Adipocyte (in vitro differentiated cells): ENCODE results near the gene SORCS3.

ENCODE experiments used
- DNase-seq: peaks from one replicate; pipeline ENCODE4 v3.0.0-alpha.2; 2015; ENCODE audit warnings: low read depth
- H3K27me3 ChIP-seq: replicated peaks from 2 replicates; pipeline ENCODE4 v1.7.0; 2013; ENCODE audit warnings: mild to moderate bottlenecking, low read length, moderate library complexity; ENCODE audit not compliant: control insufficient read depth, insufficient read depth
- H3K36me3 ChIP-seq: 2 replicates; pipeline ENCODE4 v1.7.0; 2013; ENCODE audit warnings: low read length, mild to moderate bottlenecking, moderate library complexity; ENCODE audit not compliant: control insufficient read depth, insufficient read depth, severe bottlenecking
- H3K4me1 ChIP-seq: 2 replicates; pipeline ENCODE4 v1.7.0; 2013; ENCODE audit warnings: mild to moderate bottlenecking, low read length, moderate library complexity; ENCODE audit not compliant: control insufficient read depth, insufficient read depth
- H3K4me3 ChIP-seq: 2 replicates; pipeline ENCODE4 v1.7.0; 2013; ENCODE audit warnings: mild to moderate bottlenecking, low read length, moderate library complexity
- H3K9ac ChIP-seq: 2 replicates; pipeline ENCODE4 v1.7.0; 2013; ENCODE audit warnings: mild to moderate bottlenecking, low read length, moderate library complexity
- H3K9me3 ChIP-seq: 2 replicates; pipeline ENCODE4 v1.7.0; 2013; ENCODE audit warnings: mild to moderate bottlenecking, low read length, moderate library complexity; ENCODE audit not compliant: control insufficient read depth

SORCS3 gene

GRCh38 chr10:104924101-104924795, 283.2 kb downstream of the SORCS3 start:
- DNase-seq, result no peak
- Histone ChIP-seq H3K27me3 (peaks cover 27% of the 10 kb centered on the region), H3K9me3 (no peaks in the 10 kb centered on the region), H3K4me3 (no peak overlapping the region), H3K36me3 (no peaks in the 10 kb centered on the region), H3K4me1 (no peaks in the 10 kb centered on the region), H3K9ac (no peak overlapping the region)

- Histone ChIP-seq H3K4me1 (no peaks in the 10 kb centered on the region), H3K9ac (no peak overlapping the region), H3K4me3 (no peak overlapping the region), H3K27me3 (peaks cover 27% of the 10 kb centered on the region), H3K36me3 (no peaks in the 10 kb centered on the region), H3K9me3 (no peaks in the 10 kb centered on the region)
- peak; percentile 35 for DNase-seq
Measured at GRCh38 chr10:104925232-104925851, 284.3 kb downstream of the SORCS3 start.

DNA sequence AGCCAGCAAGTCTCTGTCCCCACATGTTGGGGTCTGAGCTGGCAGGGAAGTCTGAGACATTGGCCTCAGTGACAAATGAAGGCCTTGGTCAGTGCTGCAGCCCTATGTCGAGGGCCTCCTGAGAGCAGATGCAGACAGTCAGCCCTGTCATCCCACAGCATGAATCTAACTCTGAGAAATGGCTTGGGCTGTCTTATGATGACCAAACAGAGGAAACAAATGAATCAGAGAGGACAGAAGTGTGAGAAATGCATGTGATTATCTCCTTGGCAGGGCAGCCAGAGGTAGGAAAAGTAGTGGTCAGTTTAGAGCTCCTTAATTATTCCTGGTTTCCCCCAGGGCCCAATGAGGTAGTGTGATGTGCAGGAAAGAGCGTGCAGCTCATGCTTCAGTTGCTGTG, 287.6 kb downstream of the SORCS3 start:
- no peaks in the 10 kb centered on the region for H3K4me1 ChIP-seq
- H3K27me3 ChIP-seq, result peaks cover 6% of the 10 kb centered on the region
- DNase-seq, result no peak
- no peak overlapping the region for H3K4me3 ChIP-seq
- H3K9ac ChIP-seq, result no peak overlapping the region
- H3K9me3 ChIP-seq, result no peaks in the 10 kb centered on the region
- no peaks in the 10 kb centered on the region for H3K36me3 ChIP-seq

DNA sequence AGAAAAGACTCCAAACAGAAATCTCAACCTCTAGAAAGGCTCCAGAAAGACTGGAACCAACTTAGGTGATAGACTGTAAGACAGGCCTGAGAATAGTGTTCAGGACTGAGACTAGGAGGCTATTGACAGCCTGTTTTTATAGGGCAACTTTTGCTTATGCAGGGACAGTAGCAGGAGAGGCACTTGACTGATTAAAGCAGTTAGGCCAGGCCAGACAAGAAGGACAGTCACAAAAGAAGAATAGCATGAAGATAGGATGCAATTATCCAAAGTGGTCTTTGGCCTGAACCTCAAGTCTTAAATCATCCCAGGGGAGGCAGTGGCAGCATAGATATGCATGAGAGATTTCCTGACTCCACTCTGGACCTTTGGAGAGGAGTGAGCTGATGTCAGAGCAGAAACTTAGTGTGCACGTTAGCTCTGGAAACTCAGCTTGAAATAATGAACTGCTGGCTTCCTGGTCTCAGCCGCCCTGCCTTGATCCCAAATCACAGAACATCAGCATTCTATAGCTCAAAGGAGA, 290.6 kb downstream of the SORCS3 start:
- no peaks in the 10 kb centered on the region for H3K36me3 ChIP-seq
- H3K9ac ChIP-seq, result no peak overlapping the region
- DNase-seq, result no peak
- no peaks in the 10 kb centered on the region for H3K27me3 ChIP-seq
- H3K4me3 ChIP-seq, result no peak overlapping the region
- no peaks in the 10 kb centered on the region for H3K4me1 ChIP-seq
- no peaks in the 10 kb centered on the region for H3K9me3 ChIP-seq

DNA sequence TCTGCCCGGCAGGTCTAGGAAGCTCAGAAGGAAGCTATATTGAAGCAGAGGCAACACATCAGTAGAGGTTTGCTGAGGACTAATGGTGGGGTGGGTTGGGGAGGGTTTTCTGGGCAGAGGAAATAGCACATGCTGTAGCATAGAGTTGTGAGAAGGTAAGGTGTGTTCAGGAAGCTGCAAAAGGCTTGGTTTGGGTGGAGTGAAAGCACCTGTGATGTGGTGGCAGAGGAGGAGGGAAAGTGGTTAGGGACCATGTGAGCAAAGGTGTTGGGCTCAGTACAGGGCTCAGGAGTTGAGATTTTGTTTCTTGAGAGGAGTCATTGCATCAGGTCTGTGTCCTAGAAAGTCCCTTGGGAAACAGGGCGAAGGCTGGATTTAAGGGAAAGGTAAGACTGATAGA, 294.6 kb downstream of the SORCS3 start:
- Histone ChIP-seq H3K9me3 (no peaks in the 10 kb centered on the region), H3K36me3 (no peaks in the 10 kb centered on the region), H3K9ac (no peak overlapping the region), H3K4me1 (peaks cover 13% of the 10 kb centered on the region), H3K4me3 (no peak overlapping the region), H3K27me3 (no peaks in the 10 kb centered on the region)
- no peak for DNase-seq

DNA sequence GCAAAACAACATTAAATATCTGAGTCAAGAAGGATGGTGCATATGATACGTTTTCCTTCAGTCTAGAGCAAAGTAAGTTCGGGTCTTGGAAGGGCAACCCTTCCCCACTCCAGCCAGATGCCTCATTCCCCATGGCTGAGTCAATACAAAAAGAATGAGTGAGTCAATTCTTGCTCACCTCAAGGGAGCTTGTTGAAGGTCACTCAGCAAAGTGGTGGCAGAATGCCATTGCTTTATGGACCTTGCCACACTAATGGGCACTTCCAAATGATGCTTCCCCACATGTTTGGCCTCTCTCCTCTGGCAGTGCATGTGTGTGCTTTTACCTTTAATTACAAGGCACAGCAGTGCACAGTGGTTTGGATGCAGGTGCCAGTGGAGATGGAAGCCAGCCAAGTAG, 296.5 kb downstream of the SORCS3 start:
- no peak overlapping the region for H3K4me3 ChIP-seq
- H3K4me1 ChIP-seq, result peaks cover 13% of the 10 kb centered on the region
- no peak for DNase-seq
- H3K9me3 ChIP-seq, result no peaks in the 10 kb centered on the region
- no peaks in the 10 kb centered on the region for H3K27me3 ChIP-seq
- H3K36me3 ChIP-seq, result no peaks in the 10 kb centered on the region
- no peak overlapping the region for H3K9ac ChIP-seq

DNA sequence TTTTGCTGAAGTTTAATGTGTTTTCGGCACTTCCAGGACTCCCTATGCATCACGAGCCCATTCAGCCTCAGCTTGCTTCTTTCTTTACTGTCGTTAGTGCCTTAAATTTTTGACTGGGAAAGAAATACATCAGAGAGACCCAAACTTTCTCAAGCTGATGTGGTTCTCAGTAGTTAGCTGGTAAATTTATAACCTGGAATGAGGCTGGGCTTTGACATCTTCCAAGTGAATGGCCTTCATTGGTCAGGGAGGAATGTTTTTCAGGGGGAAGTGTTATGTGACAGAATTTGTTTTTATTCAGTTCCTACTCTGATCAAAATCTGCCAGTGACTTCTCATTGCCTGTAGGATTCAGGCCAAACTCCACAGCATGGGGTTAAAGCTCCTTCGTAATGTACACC, 296.9 kb downstream of the SORCS3 start:
- Histone ChIP-seq H3K4me1 (peaks cover 13% of the 10 kb centered on the region), H3K27me3 (no peaks in the 10 kb centered on the region), H3K4me3 (no peak overlapping the region), H3K9ac (no peak overlapping the region), H3K36me3 (no peaks in the 10 kb centered on the region), H3K9me3 (no peaks in the 10 kb centered on the region)
- DNase-seq, result no peak

DNA sequence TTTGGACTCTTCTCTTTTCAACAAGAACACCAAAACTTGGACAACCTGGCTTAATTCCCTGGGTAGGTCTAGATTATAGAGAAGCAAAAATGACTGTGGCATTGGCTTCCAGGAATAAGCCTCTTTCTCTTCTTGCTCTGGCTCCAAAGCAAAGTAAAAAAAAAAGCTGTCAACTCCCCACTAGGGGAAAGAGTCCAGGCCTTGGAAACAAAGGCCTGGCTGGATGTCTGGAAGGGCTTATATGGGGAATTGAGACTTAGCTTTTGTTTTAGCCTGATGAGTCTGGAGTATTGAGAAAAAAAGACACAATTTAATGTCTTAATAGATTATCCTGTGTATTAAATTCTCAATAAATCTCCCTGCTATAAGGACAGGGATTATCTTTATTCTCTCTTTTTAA, 300.6 kb downstream of the SORCS3 start:
- H3K27me3 ChIP-seq, result no peaks in the 10 kb centered on the region
- no peaks in the 10 kb centered on the region for H3K36me3 ChIP-seq
- no peak for DNase-seq
- H3K9me3 ChIP-seq, result peaks cover 7% of the 10 kb centered on the region
- H3K9ac ChIP-seq, result no peak overlapping the region
- no peak overlapping the region for H3K4me3 ChIP-seq
- H3K4me1 ChIP-seq, result peaks cover 13% of the 10 kb centered on the region

DNA sequence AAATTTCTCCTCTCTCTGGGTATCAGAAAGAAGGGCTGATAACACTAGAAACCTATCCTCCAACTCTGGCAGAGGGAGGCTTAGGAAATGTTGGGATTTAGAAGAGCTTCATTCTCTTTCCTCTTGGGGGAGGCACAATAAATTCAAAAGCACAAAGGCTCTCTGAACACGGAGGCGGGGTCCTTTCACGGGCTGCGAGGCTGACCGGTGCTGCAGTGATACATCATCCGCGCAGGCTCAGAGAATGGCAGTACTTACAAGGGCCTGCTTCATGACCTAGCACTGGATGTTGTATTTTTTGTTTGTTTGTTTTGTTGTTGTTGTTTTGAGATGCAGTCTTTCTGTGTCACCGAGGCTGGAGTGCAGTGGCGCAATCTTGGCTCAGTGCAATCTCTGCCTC, 306.2 kb downstream of the SORCS3 start:
- Histone ChIP-seq H3K9ac (no peak overlapping the region), H3K27me3 (peaks cover 2% of the 10 kb centered on the region), H3K9me3 (peaks cover 11% of the 10 kb centered on the region), H3K4me3 (no peak overlapping the region), H3K36me3 (no peaks in the 10 kb centered on the region), H3K4me1 (no peaks in the 10 kb centered on the region)
- DNase-seq, result no peak

DNA sequence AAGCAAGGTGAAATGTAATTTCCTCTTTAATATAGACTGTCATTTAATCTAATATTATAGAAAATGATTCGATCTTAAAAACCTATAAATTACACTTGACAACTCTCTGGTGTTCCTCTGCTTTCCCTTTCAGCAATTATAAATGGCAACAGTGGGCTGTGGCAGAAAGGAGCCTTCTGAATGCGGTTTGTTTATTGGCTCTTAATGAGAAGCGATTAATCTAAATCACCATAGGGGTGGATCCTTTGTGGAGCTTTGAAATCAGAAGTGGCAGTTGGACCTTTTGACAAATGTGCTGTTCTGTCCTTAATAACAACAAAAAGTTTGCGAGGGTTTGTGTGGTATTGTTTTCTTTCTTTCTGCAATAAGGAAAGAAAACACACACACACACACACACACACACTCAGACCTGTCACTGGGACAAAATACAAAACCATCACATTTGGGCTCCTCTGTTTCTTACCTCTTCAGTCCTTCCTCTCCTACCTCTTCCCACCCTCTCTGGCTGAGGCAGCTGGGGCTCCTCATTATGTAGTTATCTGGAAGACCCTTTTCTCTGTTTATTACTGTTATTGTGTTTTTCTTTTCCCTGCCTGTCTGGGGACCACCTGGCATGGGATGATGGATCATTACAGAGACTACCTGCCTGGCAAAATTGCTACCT, 316.2 kb downstream of the SORCS3 start:
- H3K4me1 ChIP-seq, result no peaks in the 10 kb centered on the region
- H3K9me3 ChIP-seq, result peaks cover 13% of the 10 kb centered on the region
- no peaks in the 10 kb centered on the region for H3K36me3 ChIP-seq
- H3K9ac ChIP-seq, result no peak overlapping the region
- H3K4me3 ChIP-seq, result no peak overlapping the region
- no peak for DNase-seq
- peaks cover 5% of the 10 kb centered on the region for H3K27me3 ChIP-seq

DNA sequence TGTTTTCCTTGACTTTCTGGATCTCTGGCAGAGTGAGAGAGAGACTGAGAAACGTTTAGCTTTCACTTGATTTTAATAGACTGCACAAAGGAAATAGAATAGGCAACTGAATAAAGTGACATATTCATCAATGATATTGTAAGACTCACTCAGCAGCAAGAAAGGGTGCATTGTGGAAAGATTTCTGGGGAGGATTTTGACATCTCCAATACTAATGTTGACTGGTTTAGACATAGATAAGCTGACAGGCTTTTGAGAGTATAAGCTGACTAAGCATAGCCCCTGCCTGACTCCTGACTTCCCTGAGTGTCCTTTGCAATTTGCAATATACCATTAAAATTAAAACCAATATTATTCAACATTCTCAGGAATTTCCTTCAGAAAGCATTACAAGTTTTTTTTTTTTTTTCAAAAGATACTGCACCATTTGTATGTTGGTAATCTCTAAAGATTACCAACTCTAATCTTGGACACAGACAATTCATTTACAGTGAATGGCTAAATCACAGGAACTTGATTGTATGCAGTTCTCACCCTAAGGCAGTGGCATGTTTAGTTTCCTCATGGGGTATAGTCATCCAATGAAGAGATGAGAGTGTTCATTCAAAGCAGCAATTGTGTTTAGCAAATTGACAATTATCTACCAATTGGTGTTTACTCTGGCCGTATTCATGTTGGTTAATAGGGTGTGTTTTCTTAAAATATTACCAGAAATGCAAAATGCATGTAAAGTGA, 325.6 kb downstream of the SORCS3 start:
- H3K9ac ChIP-seq, result no peak overlapping the region
- no peaks in the 10 kb centered on the region for H3K27me3 ChIP-seq
- DNase-seq, result no peak
- H3K4me1 ChIP-seq, result no peaks in the 10 kb centered on the region
- H3K4me3 ChIP-seq, result no peak overlapping the region
- H3K36me3 ChIP-seq, result no peaks in the 10 kb centered on the region
- peaks cover 5% of the 10 kb centered on the region for H3K9me3 ChIP-seq
